Measurements from ENCODE around the gene LDOC1.

Gene LDOC1

DNA sequence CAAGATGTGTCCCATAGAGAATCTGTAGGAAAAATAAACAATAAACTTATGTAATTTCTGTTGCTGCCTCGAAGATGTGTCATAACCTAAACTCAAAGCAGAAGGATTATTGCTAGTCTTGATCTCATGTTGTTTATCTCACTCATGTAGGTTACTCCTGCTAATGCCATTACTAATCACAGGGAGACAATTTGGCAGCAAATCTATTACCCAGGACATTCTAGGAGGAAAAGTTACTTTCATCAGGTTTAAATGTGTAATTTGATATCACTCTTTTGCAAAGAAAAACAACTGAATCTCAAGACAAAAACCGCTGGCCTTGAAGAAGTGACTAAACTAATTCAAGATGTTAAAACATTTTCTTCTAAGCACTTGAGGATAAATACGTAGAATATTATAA is 34.0 kb downstream of the LDOC1 start:
- TF ChIP-seq, protein P1, sequence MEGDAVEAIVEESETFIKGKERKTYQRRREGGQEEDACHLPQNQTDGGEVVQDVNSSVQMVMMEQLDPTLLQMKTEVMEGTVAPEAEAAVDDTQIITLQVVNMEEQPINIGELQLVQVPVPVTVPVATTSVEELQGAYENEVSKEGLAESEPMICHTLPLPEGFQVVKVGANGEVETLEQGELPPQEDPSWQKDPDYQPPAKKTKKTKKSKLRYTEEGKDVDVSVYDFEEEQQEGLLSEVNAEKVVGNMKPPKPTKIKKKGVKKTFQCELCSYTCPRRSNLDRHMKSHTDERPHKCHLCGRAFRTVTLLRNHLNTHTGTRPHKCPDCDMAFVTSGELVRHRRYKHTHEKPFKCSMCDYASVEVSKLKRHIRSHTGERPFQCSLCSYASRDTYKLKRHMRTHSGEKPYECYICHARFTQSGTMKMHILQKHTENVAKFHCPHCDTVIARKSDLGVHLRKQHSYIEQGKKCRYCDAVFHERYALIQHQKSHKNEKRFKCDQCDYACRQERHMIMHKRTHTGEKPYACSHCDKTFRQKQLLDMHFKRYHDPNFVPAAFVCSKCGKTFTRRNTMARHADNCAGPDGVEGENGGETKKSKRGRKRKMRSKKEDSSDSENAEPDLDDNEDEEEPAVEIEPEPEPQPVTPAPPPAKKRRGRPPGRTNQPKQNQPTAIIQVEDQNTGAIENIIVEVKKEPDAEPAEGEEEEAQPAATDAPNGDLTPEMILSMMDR (IDR thresholded peaks at IDR 0.05; ENCODE audit: low read depth, low read length): no peak
- no peak for TF ChIP-seq MYC (IDR thresholded peaks at IDR 0.05; ENCODE audit: low read depth, low read length)
- TF ChIP-seq, protein P2, sequence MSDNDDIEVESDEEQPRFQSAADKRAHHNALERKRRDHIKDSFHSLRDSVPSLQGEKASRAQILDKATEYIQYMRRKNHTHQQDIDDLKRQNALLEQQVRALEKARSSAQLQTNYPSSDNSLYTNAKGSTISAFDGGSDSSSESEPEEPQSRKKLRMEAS (IDR thresholded peaks at IDR 0.05; ENCODE audit: low read depth, low read length): no peak
- TF ChIP-seq POLR2A (IDR thresholded peaks at IDR 0.05; ENCODE audit: extremely low read depth, insufficient read length): no peak
- no peak for DNase-seq (ENCODE audit: low read depth)
- H3K4me3 ChIP-seq (ENCODE audit: low read depth, low read length): no peak overlapping the region

DNA sequence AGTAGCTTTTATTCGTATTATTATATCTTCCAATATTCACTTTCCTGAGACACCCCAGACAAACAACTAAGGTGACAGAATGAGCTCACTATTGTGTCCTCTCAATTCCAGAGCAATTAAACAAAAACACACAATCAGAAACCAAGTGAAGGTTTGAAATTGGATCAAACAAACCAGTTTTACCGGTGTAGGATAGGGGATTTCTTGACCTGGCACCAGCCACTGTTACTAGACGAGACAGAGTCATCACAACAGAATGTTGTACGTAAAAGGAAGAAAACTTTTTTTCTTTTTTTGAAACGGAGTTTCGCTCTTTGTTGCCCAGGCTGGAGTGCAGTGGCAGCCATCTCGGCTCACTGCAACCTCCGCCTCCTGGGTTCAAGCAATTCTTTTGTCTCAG is 43.7 kb downstream of the LDOC1 start:
- TF ChIP-seq POLR2A (IDR thresholded peaks at IDR 0.05; ENCODE audit: extremely low read depth, insufficient read length) (no peak), MYC (IDR thresholded peaks at IDR 0.05; ENCODE audit: low read depth, low read length) (no peak)
- TF ChIP-seq, protein P2 (IDR thresholded peaks at IDR 0.05; ENCODE audit: low read depth, low read length): no peak
- TF ChIP-seq, protein P1 (IDR thresholded peaks at IDR 0.05; ENCODE audit: low read depth, low read length): no peak
- DNase-seq (ENCODE audit: low read depth): no peak

DNA sequence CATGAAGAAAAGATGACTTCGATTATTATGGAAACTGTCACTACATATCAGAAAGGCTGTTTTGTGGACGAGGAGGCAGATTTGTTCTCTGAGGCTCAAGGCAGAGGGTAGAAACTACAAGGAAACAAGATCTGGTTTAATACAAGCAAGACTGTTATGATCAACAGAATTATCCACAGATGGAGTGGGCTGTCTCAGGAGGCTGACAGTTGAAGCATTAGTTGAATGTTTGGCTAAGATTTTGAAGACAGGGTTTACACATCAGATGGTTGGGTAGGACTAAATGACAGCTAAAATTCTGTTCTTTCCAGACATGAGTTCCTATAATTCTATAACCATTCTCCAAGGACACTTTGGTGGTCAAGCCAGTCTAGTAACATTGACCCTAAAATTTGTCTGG is 49.8 kb downstream of the LDOC1 start:
- TF ChIP-seq POLR2A (IDR thresholded peaks at IDR 0.05; ENCODE audit: extremely low read depth, insufficient read length) (no peak), MYC (IDR thresholded peaks at IDR 0.05; ENCODE audit: low read depth, low read length) (no peak)
- TF ChIP-seq, protein P2 (IDR thresholded peaks at IDR 0.05; ENCODE audit: low read depth, low read length): no peak
- TF ChIP-seq, protein P1 (IDR thresholded peaks at IDR 0.05; ENCODE audit: low read depth, low read length): no peak
- no peak overlapping the region for H3K4me3 ChIP-seq (ENCODE audit: low read depth, low read length)
- no peak for DNase-seq (ENCODE audit: low read depth)

More for the DNA sequence above, 43.7 kb downstream of the LDOC1 start:
- no peak overlapping the region for H3K4me3 ChIP-seq (ENCODE audit: low read depth, low read length)

Measured in NB4 (cell line).